NCI-H2081 treated with DMSO at 0.1 percent for 48 hours (cell line): ENCODE measurements around the gene GALNT17.

ENCODE experiments used
- DNase-seq: peaks from one replicate; lab custom pipeline; 2025; lab: John Stamatoyannopoulos, UW

GALNT17 gene

DNA sequence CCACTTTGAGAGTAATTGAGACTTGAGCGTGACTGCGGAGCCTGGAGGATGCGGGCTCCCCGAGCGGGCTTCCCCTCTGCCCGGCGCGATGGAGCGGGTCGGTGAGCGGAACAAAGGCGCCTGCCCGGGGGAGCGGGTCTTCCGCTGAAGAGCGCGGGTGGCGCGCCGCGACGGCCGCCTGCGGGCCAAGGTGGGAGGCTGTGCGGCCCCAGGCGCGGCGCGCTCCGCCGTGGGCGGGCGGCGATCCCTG lies at the start of gene GALNT17:
GALNT17 (plus strand) TSS at position 18 of the 250 bp plus-strand sequence.
- DNase-seq: no peak

DNA sequence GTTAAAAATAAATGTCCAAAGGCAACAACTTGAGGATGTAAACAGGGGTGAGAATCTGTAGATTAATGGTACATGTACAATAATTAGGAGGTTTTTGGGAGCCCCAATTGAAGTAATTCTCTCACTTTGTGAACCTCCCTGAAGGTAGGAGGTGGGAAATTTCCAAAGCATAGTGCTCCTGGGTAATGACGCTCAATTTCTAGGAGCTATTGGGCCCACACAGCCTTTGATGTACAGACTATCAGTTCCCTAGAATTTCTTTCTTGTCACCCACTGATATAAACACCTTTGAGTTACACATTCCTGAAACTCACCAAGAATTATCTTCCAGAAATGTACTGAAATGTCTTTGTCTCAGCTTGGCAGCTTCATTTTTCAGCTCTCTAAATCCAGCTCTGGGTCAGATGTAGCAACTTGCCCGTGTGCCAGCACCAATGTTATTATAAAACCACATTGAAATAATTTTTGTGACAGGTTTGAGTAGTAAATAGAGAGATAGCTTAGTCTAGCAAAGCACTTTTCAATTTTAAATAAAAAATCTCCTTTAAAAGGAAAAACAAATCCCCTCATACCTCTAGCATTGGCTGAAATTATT lies 36.6 kb upstream of the GALNT17 start:
- no peak for DNase-seq

DNA sequence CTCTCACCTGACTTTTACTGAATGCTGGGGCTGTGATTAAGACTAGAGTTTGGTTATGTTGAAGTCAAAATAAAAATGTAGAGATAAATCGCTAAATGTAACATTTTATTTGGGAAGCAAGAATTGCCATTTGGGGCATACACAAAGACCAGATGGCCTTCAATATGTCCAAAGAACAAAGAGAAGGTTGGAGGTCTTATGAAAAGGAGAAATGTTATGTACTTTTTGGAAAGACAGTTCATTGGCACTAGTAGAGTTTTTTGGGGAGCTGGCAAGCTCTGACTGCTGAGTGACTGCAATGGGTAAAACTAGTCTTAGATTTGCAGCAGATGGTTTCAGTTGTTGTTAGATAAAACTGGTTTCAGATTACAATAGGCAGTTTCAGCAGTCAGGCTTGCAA lies 35.6 kb upstream of the GALNT17 start:
- no peak for DNase-seq

DNA sequence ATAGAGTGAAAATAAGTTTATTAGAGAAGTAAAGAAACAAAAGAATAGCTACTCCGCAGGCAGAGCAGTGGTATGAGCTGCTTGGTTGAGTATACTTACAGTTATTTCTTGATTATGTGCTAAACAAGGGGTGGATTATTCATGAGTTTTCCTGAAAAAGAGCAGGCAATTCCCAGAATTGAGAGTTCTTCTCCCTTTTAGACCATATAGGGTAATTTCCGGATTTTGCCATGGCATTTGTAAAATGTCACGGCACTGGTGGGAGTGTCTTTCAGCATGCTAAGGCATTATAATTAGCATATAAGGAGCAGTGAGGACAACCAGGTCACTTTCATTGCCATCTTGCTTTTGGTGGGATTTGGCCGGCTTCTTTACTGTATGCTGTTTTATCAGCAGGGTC lies 25.7 kb upstream of the GALNT17 start:
- no peak for DNase-seq

DNA sequence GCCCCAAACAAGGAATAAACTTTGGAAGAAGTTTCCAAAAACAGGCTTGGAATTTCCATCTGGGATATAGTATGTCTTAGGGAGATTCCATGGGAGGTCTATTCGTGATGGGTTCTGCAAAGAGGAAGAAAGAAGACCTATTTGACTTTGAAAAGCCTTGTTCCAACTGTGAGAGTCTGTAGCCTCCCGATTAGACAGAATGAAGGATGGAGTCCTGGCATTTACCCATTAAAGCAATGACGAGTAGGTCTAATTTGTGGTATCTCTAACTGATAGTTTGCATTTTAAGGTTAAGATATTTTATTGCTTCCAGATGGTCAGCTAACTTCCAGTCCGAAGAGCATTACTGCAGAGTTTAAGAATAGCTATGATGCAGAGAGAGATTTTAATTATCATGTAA lies 19.5 kb upstream of the GALNT17 start:
- no peak for DNase-seq

DNA sequence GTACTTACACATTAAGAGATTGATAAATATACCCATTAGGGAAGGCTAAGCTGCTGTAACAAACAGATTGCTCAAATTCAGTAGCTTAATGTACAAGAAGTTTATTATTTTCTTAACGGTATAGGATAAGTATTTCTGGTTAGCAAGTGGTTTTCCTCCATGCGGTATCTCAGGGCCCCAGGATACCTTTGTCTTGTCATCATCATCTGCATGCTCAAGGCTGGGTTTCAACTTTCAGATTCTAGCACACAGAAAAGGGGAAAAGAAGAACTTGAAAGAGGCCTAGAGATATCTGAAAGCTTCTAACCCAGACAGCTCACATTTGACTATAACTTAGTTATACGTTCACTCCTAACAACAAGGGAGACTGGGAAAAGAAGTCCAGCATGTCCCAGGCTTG lies 11.8 kb upstream of the GALNT17 start:
- no peak for DNase-seq

DNA sequence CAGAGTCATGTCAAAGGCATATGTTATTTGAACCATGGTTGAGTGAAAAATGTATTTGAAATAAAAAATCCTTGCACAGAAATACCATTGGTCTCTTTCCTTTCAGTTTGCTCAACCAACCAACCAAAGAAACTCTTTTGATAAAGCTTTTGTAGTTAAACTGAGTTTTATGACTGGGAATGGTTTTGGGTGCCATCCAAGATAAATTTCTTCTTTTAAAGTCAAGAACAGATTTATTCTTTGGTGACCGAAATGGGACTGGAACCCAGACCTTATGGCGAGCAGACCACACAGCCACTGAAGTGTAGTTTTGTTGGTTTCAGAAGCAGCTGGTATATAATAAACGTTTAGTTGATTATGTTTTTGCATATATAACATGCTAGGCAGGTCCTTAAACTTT lies 2.8 kb upstream of the GALNT17 start:
- DNase-seq: no peak

DNA sequence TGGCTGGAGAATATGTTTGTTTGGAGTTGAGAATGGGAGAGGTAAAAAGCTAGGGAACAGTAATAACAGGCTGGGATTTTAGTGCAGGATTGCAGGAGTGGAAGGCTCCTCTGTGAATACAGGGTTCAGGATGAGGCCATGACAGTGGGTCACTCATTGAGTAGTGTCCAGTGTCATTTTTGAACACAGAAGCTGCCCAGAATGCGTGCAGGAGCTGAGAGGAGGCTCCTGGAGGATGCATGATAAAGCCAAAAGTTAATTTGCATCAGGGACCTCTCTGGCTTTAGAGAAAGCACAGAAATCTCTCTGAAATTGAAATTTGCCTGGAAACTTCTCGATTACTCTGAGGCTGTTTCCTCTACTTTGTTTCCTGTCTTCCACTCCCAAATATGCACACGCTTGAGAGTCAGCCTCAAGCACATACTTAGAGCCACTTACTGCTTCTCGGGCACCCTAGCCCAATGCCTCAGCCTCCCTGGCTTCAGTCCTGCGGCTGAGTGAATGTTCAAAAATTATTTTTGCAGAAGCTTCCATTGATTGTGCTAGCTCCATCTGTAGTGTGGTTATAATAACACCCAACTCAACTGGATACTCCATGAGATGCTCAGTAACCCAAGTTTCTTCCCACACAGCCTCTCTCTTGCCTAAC lies 1.8 kb upstream of the GALNT17 start:
- DNase-seq: no peak

DNA sequence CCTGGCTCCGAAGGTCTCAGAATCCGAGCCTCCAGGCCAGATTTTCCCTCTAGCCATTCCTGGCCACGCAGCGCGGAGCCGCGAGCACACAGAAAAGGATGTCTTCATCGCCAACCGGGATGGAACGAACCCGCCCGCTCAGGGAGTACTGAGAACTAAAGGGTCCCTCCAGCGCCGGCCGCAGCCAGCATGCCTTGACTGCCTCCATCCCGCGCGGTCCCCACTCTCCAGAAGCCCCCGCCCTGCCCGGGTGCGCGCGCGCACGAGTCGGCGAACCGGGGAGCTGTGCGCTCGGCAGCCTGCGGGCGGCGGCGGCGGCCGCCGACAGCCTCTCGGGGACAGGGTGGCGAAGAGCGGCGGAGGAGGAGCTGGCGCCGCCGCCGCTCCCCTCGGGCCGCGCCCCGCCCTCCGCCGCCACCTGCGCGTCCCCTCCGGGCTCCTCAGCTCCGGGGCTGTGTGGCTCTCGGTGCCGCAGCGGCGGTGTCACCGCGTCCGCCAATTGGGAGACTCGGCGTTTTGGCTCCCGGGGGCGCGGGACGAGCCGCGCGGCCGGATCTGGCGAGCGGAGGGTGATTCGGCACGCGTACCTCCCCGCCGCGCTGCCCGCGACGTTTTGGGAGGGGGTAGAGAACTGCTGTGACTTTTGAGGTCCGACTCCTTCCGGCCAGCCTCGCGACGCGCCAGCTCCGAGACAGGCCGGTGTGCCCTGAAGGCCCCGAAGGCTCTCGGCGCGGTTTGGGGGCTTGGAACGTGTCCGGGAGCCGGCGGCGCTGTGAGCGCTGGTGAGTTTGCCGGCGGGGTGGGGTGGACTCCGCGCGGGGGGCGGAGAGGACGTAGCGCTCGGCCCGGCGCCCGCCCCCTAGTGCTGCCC lies 453 bp upstream of the GALNT17 start:
- no peak for DNase-seq

DNA sequence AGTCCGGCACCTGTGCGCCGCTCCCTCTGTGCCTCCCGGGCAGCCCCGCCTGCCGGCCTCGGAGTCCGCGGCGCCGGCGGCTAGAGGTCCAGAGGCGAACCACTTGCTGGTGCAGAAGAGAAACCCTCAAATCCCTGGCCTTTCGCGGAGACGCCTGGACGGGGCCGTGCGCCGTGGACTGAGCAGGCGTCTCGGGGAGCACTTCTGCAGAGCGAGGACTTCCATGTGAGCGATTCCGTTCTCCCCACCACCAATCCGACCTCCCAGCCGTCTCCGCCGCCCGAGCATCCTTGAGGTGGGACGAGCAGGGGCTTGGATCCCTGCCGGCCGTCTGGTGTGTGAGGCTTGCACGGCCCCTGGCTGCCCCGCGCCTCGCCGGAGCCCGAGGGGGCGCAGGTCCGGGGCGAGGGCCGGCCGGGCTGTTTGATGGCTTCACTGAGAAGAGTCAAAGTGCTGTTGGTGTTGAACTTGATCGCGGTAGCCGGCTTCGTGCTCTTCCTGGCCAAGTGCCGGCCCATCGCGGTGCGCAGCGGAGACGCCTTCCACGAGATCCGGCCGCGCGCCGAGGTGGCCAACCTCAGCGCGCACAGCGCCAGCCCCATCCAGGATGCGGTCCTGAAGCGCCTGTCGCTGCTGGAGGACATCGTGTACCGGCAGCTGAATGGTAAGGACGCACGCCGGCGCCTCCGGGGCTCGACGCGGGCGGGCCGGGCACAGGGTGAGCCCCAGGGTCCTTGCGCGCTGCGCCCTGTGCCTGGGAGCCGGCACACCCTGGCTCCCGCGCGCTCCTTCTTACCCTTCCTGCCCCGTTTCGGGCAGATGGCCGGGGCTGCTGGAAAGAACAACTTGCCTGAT lies 660 bp downstream of the GALNT17 start:
- DNase-seq: no peak

DNA sequence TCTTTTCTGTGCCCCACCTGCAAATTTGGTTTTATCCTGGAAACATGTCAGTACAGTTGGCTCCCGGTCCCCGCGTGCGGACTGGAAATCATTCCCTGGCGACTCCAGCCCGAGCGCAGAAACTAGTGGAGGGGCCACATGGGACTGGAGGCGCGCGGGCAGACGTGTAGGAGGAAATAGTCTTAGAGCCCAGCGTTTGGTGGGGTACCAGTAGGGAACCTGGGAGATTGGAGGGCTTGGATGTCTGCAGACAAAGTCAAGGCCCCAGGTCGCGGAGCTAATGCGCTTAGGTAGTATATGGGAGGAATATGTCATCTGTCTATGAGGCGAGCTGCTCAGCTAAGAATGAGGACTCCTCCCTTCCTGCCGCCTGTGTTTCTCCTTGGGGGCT lies 1.3 kb downstream of the GALNT17 start:
- no peak for DNase-seq

DNA sequence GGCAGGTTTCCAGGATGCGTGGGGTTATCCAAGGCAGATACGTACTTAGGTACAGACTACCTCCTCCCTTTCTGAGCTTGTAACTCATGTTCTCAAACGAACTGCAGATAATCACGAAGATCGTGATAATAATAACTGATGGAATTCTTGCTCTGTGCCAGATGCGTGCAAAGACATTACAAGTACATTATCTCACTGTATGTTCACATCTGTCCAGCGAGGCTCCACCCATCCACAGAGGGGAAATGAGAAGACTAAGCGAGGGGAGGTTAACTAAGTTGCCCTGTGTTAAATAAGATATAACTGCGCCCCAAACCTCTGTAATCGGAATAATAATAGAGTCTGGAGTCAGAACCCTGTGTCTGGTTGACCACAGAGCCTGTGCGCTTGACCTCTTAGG lies 1.9 kb downstream of the GALNT17 start:
- no peak for DNase-seq

DNA sequence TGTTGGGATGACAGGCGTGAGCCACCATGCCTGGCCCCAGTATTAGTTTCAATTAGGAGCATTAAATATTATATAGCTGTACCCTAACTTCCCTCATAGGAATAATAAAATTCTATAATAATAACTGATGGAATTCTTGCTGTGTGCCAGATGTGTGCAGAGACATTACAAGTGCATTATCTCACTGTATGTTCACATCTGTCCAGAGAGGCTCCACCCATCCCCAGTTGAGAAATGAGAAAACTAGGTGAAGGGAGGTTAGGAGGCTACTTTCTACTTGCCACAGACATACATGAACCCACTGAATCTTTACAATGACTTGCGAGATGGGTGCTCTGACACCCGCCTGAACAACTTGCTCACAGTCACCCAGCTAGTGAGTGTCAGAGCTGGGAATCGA lies 3.2 kb downstream of the GALNT17 start:
- no peak for DNase-seq

DNA sequence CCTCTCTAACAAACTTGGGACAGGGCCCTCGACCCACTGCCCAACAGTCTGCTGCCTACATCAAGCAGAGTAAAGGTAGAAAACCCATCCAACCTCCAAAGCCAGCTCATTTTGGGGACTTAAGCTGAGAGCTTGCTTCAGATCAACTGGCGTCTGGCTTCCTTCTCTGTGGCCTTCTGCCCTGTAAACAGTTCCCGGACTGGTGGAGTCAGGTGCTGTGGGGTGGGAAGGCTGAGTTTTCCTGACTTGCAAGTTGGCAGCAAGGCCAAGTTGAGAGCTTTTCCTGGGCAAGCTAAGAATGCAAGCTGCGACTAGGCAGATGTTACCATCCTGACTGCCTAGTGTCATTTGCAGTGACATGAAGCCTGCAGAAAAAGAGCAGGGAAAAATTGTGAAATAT lies 3.7 kb downstream of the GALNT17 start:
- DNase-seq: no peak

DNA sequence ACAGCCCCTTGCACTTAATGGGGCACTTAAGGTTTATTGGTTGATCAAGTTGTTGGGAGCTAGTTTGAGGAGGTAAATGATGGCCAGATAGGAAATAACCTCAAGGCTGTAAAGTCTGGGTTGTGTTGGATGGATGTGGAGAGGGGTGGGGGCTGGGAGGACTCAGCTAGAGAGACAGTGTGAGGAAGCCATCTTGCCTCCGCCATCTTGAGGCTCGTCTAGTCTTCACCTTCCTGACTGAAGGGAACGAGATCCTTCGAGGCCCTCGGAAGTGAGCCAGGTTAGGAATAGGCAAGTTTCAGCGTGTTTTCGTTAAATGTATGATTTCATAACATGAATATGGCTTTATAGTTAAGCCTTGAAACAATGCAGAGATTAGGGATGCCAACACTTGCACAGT lies 5.5 kb downstream of the GALNT17 start:
- DNase-seq: no peak

DNA sequence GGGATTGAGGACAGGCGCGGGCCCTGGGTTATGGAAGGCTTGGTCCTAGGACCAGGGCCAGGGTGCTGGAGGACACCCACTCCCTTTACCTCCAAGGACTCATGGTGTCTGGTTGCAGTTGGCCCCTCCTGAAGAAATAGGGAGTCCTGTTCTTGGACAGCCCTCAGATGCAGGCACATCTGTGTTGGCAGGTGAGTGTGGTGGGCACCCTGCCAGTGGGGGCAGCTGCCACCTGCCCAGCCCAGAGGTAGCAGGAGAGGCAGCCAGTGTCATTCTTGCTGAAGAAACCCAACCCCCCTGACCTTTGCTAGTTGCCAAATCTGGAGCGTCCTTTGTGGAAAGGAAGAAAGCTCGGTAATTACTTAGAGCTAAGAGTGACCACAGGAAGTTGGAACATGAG lies 8.3 kb downstream of the GALNT17 start:
- DNase-seq: no peak

DNA sequence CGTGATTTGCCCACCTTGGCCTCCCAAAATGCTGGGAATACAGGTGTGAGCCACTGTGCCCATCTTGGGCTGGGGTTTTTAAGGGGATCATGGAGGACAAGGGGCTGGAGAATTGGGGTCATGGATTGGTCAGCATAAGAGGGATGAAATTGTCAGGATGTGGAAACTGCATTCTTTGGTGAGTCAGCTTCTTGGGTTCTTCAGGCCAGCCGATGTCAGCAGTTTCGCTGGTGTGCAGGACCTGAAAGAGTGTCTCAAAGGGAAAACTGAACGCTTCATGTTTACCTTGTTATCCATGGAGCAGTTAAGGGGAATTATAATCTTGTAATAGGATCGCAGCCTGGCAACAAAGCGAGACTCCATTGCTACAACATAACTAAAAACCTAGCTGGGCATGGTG lies 13.0 kb downstream of the GALNT17 start:
- no peak for DNase-seq

DNA sequence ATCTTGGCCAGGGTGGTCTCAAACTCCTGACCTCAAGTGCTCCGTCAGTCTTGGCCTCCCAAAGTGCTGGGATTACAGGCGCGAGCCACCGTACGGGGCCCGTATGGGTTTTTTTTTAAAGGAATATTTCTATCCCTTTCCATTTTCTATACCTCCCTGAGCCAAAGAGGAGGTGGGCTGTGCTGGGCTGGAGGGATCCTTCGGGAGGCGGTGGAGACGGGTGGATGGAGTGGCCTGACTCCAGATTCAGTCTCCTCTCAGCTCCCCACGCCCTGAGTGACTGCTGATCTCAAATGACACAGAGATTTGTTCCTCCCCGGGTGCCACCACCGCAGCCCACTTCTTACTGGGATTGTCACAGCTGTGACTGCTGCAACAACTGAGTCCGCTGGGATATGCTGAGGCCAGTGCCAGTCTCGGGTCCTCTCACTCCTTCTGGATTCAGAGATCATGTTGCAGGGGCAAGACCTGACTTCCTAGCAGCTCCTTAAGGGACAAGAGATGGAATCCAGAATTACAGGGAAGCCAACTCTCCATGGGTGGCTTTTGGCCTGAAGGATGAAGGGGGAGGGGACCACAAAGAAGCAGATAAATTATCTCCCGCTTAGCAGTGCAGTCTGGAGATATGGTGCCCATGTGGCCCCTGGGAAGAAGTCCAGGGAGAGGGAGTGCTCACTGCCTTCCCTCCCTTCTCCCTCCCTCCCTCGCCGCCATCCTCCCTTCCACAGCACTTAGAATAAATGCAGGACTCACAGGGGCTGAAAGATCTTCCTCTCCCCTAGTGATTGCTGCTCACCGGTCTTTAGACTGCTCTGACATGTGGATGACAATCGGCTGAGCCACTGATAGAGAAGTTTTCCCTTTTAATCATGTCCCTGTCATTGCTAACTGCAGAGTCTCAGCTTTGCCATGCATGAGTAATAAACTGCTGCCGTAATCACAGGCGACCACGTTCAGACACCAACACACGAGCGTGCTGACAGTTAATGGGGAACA lies 14.3 kb downstream of the GALNT17 start:
- DNase-seq: no peak

DNA sequence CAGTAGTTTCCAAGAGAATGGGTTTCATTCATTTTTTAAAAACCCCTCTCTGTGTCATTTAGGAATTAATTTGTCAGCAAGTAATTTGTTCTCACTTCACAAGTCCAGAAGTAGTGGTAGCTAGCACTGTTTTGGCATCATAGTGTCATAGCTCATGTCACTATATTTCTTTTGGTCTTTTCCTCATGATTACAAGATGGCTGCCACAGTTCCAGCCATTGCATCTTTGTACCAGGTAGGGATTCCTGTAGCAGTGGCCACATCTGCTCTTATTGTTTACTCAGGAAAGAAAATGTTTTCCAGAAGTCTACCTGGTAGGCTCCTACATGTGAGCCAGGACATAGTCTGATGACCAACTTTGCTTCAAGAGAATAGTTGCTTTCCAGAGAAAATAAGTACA lies 16.2 kb downstream of the GALNT17 start:
- DNase-seq: no peak

DNA sequence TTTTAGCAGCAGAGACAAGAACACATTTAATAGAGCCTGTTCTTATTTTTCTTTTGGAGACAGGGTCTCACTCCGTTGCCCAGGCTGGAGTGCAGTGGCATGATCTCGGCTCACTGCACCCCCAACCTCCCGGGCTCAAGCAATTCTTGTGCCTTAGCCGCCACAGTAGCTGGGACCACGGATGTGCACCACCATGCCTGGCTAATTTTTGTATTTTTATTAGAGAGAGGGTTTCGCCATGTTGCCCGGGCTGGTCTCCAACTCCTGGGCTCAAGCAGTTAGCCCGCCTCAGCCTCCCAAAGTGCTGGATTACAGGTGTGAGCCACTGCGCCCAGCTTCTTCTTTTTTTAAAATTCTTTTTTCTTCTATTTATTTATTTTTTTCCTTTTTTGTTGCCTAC lies 23.3 kb downstream of the GALNT17 start:
- DNase-seq: no peak

DNA sequence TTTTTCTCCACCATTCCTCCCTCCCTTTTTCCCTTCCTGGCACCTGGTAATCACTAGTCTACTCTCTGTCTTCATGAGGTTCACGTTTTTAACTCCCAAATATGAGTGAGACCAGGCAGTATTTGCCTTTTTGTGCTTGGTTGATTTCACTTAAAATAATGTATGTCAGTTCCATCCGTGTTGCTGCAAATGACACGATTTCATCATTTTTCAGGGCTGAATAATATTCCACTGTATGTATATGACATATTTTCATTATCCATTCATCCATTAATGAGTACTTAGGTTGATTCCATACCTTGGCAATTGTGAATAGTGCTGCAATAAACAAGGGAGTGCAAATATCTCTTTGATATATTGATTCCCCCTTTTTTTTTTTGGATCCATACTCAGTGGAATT lies 25.8 kb downstream of the GALNT17 start:
- no peak for DNase-seq

DNA sequence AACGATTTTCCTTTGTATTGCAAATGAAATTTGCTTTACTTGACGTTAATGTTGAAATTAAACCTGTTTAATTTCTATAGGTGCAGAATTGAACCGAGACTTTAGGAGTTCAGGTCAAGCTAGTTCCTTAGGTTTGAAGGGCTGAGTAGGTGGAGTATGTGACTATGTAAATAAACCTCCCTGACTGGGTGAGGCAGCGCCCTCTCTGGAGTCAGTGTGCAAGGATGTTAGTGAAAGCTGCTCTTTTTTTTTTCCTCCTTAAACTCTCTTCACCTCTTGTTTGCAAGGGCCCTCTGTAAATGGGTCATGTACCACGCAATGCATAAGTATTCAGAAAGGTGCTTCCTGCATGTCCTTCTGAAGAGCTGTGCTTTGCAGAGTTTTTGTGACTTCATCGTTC lies 33.8 kb downstream of the GALNT17 start:
- DNase-seq: no peak
